HL-60/S4 treated with retinoic acid at 250 ng/mL for 4 days and 3 days (cell line): ENCODE results near the gene RNF20.
"Not testable (repeated sequence)": the region's sequence is repeated elsewhere in the genome, so short reads cannot be mapped to it uniquely, and the experiment has no call there.

Experiments used
- in situ Hi-C: fragments of 300-500 bp; cut with MboI; formaldehyde crosslinking; loops from 2 replicates; pipeline ENCODE4 v1.7.0; 2022; ENCODE audit warnings: low sequenced_read_pairs

RNF20 gene

GRCh38 chr9:101528015-101528414, 5.6 kb upstream of the RNF20 start:
- in situ Hi-C loops: no loop called here

GRCh38 chr9:101530076-101530711, 3.5 kb upstream of the RNF20 start:
- in situ Hi-C loops: no loop called here

GRCh38 chr9:101536351-101536750, 2.7 kb downstream of the RNF20 start:
- in situ Hi-C loops: no loop called here

- in situ Hi-C loops: no loop called here
These were observed 3.3 kb downstream of the RNF20 start for GRCh38 chr9:101536938-101537337.

- in situ Hi-C loops: no loop called here
These were observed 6.4 kb downstream of the RNF20 start for GRCh38 chr9:101540069-101540468.

- in situ Hi-C loops: no loop called here
These were observed 9.6 kb downstream of the RNF20 start for GRCh38 chr9:101543098-101543735.

GRCh38 chr9:101549472-101550098, 15.9 kb downstream of the RNF20 start:
- in situ Hi-C loops: not testable (repeated sequence)

- in situ Hi-C loops: no loop called here
These were observed 28.1 kb downstream of the RNF20 start for GRCh38 chr9:101561740-101562139.

GRCh38 chr9:101562966-101563365, 29.3 kb downstream of the RNF20 start:
- in situ Hi-C loops: no loop called here

- in situ Hi-C loops: no loop called here
These were observed 30.6 kb downstream of the RNF20 start for GRCh38 chr9:101564252-101564651.

GRCh38 chr9:101566904-101567724, 33.5 kb downstream of the RNF20 start:
- in situ Hi-C loops: no loop called here

- in situ Hi-C loops: no loop called here
These were observed 34.2 kb downstream of the RNF20 start for GRCh38 chr9:101567725-101568350.

GRCh38 chr9:101569741-101570501, 36.3 kb downstream of the RNF20 start:
- in situ Hi-C loops: no loop called here

GRCh38 chr9:101571114-101571513, 37.5 kb downstream of the RNF20 start:
- in situ Hi-C loops: no loop called here

GRCh38 chr9:101572316-101572715, 38.7 kb downstream of the RNF20 start:
- in situ Hi-C loops: no loop called here

- in situ Hi-C loops: no loop called here
These were observed 41.2 kb downstream of the RNF20 start for GRCh38 chr9:101574731-101575333.

- in situ Hi-C loops: no loop called here
These were observed 44.7 kb downstream of the RNF20 start for GRCh38 chr9:101578378-101578777.

GRCh38 chr9:101579711-101580545, 46.3 kb downstream of the RNF20 start:
- in situ Hi-C loops: no loop called here

GRCh38 chr9:101582553-101582952, 48.9 kb downstream of the RNF20 start:
- in situ Hi-C loops: no loop called here
